HL-60/S4 (cell line): ENCODE measurements around the gene ARHGAP15.

Experiments
- in situ Hi-C: fragments of 300-500 bp; cut with MboI; formaldehyde crosslinking; loops from 2 replicates; pipeline ENCODE4 v1.14.3; 2022; ENCODE audit warnings: low sequenced_read_pairs

Gene ARHGAP15

DNA sequence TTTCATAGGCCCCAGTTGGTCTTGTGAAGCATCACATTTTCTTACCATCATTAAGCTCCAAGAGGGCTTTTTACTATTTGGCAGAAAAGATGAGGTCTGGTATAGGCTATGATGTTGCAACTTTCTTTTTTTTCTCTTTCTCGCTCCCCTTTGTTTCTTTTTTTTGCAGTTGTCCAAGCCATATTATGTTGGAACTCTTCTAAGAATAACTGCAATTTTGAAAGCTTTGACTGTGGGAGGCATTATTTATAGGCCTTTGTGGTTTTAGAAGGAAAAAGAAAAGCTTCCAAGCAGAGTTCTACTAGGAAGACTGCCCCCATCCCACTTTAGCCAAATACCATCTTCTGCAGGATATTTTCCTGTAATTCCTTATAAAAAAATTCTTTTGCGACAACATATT, 571.6 kb downstream of the ARHGAP15 start:
- in situ Hi-C loops, result no loop called here

DNA sequence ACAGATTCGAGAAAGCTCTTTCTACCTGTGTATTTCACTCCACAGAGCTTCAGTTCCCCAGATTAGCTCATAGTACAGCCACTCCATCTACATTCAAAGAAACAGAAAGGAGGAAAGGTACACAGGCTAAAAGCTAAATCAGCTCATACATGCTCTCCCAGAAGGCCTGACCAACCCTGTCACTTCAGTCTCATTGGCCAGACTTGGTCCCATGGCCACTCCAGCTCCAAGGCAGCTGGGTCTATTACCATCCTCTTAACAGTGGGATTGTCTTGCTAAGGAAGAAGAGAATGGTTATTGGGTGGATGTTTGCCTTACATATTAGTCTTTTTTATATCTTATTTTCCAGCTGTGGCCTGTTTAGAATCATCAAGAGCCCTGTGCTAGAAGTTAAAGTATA, 572.6 kb downstream of the ARHGAP15 start:
- in situ Hi-C loops, result no loop called here

DNA sequence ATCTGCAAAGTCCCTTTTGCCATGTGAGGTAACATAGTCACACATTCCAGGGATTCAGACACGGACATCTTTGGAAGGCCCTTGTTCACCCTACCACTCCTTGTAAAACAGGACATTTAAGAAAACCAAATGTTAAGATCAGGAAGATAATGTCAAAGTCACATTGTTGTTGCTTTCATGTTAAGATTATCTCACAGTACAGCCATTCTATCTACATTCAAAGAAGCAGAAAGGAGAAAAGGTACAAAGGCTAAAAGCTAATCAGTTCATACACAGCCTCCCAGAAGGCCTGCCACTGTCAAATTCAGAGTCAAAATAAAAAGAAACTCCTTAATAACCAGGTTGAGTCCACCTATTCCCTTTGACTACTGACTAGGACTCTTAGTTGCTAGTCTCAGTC, 573.7 kb downstream of the ARHGAP15 start:
- in situ Hi-C loops, result no loop called here

DNA sequence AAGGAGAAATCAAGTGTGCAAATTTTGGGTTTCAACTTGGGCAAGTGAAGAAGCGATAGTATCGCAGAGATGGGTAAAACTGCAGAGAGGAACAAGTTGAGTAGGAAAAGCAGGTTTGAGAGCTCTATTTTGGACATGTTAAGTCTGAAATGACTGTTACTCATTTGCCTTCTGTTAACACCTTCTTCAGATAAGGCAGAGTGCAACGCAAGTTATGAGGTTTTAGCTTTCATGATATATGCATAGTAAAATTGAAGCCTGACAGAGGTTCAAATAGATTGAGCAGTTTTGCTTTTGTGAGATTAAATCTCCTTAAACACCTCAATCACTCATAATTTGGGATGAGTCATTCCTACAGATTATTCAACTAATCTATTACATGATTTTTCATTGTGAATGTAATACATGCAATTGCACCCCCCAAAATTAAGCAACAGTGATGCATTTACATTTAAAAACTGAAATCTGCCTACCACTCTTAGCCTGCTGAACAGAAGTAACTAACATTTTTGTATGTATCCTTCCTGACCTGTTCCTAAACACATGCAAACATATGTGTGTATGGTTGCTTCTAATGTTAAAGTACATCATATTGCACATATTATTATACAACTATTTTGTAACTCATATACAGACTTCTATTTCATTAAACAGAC, 575.4 kb downstream of the ARHGAP15 start:
- in situ Hi-C loops, result no loop called here

DNA sequence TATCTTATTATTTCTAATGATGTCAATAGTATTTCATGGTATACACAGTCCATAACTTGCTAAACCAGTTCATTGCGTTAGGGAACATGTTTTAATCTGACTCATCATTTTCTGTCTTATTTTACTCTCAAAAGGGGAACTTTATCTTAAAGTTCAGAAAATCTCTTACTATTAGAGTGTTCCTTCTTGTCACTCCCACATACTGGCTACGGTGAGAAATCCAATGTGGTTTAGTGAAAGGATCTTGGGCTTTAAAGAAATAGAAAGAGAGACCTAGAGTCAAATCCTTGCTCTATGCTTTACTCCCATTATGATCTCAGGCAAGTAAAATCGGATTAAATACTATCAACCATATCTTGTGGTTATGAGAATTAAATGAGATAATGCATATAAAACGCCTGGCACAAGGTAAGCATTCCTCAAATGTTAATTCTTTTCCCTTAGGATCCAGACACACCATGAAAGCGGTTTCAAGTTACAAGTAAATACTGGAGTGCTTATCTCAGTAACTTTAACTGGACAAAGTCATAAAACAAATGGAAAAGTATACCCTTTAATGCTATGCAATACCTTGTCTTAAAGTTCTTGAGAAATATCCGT, 576.0 kb downstream of the ARHGAP15 start:
- in situ Hi-C loops, result no loop called here

DNA sequence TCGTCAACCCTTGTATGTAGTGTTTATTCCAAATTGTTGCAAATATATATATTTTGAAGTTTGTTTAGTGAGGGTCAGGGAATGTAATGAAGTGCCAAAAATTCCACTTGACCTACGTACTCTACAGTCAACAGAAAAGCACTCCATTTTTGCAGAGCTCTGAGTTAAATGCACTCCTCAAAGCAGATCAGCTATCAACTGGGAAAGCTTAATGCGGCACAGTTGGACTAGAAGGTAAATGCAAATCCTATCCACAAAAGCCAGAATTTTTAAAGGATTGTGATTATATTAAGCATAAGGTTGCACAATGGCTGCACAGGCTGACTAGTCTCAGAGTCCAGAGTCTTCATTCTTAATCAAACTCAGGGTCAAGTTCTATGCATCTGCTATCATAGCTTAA, 577.1 kb downstream of the ARHGAP15 start:
- in situ Hi-C loops, result no loop called here

DNA sequence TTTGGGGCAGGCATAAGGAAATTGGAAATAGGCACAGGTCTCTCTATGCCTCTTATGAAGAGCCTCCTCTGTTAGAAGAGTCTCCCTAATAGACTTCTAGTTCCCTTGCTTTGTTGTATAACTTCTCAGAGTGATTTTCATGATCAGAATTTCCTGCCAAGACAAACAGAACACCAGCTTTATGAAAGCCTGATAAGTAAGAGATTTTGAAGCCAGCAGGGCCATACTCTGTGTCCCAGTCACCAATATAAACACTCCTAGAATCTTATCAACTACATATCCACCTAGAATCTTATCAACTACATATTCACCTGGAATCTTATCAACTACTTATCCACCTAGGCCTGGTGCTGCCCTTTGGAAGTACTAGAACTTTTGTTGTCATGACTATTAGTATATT, 579.5 kb downstream of the ARHGAP15 start:
- in situ Hi-C loops, result no loop called here

DNA sequence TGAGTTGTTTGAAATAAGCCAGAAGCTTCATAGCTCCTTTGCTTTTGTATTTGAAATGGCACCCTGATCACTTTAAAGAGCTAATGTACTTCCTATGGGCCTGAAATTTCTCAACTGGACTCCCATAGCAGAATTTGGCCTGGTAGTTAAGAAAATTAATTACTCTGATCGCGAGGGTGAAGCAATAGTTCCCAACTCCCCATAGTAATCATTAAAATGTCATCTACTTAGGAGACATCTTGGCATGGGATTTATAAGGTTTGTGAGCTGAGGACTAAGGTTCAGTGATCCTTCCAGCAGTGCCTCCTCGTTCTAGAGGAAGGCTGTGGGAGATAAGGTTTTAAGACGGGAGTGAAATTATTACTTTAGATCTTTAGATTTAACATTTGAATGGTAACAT, 581.0 kb downstream of the ARHGAP15 start:
- in situ Hi-C loops, result no loop called here

DNA sequence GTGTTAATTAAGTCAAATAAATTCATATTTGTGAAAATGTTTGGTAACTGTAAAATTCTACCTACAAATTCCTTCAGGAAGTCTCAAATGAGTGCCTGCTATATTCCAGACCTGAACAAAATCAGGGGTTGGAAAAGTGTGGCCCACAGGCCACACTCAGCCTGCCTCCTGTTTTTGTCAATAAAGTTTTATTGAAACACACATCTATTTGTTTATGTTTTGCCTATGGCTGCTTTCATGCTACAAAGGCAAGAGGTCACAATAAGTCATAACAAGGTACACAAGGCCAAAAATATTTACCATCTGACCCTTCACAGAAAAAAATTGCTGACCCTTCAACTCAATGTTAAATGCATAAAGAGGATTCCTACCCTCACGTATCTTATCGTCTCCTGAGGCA, 581.7 kb downstream of the ARHGAP15 start:
- in situ Hi-C loops, result no loop called here

DNA sequence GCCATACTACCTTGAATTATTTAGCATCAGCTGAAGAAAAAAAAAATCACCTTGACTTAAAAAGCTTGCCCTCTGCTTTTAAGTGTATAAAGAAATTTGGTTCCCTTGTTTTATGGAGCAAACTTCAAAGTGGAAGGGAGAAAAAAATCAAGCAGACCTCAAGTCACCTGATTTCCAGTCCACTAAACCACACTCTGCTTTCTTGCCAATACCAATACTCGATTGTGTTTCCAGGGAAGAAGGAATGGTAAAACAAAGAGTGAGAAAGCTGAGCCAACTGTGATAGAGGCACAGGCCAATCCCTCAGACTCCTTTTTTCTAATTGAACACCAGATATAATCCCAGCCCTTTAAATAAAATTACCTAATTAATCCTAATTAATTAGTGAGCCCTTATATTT, 587.3 kb downstream of the ARHGAP15 start:
- in situ Hi-C loops, result no loop called here

DNA sequence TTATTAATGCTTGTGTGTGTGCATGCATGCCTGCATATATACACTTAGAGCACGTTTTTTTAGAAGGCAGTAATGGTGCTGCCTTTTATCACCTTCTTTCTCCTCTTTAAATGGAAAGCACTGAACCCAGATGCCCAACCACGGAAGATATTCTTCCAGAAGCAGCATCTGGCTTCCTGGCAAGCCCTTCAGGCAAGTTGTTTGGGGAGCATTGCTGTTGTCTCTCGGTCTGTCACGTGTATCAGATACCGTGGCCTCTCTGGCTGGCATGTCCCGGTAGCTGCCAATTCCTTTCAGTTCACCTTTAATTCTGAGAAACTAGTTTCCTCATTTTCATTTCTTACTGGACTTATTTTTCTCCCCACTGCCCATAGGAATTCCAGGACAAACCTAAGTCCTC, 587.8 kb downstream of the ARHGAP15 start:
- in situ Hi-C loops, result no loop called here

DNA sequence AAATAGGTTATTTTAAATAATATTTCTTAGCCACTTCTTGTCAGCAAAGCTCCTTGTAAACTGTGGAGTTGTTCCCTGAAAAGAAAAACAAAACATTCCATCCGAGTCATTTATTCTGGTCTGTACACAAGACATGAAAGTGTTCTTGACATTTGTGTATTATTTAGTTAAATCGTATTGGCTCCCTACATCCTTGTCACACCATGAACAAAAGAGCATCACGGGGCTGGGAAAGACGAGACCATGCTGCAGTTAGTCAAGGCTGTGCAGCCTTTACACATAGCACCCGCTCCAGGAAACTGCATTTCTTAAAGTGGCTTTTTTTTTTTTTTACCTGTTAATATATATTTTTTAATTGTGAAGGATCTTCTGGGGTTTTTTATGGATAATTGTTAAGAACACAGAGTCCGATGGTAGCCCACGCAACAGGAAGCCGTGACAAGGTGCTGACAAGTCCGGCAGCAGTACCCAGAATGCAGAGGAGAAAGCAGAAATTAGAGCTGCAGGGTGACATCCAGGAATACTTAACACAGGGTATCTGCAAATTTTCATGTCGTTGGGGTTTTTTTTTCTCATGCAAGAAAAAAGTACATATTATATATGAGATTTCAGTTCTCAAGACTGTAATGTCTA, 588.4 kb downstream of the ARHGAP15 start:
- in situ Hi-C loops, result no loop called here

DNA sequence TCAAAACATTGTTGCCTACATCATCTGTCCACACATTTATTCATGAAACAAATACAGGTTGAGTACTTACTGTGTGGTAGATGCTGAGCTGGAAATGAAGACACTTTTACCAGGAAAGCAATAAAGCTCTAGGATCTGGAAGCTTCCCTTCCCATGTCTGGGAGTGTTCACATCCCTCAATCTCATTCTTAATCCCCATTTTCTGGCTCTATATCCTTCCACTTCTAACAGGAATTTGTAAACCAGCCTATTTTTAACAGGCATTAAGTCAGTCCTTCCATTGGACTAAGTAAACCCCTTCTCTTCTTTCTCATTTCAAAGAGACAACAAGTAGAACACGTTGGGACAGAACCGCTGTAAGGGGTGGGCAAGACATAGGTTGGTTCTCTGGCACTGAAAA, 589.5 kb downstream of the ARHGAP15 start:
- in situ Hi-C loops, result no loop called here

DNA sequence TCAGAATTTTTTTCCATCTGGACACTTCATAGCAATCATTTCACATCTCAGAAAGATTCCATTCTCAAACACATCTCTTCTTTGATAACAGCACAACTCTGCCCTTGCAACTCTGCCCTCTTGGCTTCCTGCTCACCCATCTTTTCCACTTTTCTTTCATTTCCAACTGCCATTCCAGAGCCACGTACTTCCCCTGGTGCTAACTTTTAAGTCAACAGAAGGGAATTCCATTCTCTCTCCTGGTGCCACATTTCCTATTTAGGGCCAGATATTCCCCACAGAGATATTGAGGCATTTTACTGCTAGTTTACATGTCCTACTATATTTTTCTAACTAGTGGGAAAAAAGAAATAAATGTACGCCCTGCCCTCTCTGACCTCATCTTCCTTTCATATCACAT, 590.2 kb downstream of the ARHGAP15 start:
- in situ Hi-C loops, result no loop called here

DNA sequence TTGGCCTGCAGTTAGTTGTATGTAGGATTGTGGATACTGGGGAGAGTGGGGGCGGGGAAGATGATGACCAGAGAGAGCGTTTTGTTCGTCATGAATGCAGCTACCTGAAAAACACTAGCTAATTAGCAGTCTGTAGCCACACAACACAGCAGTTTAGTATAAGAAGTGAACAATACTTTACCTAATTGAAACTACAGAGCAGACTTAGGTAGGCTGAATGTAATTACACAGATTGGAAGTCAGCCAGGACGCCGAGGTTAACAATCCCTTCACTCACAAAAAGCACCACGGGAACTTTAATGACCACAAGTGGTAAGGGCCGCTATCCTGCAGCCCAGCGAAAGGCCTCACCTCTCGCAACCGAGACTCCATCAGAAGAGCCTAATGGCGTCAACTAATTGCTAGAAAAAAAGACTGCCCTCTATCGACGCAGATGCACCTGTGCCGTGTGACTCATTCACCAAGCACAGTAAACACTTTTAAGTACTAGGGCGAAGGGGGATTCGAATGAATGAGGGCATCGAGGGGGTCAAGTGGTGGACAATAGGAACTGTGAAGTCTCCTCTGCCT, 591.0 kb downstream of the ARHGAP15 start:
- in situ Hi-C loops, result no loop called here

DNA sequence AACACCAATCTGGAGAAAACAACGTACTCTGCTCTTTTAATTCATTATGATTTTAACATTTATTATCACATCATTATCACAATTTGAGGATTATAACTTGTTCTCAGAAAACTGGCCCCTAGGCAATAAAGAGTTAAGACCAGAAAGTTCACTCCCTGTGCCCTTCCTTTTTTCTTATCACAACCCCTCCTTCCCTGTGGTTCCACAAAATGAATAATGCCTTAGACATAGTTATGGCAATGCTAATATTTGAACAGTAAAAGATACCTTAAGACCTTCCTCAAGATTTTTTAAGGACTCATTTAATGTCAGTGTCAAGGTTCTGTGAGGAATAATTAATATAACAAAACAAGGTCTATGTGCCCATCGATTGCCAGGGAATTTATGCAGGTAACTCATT, 596.2 kb downstream of the ARHGAP15 start:
- in situ Hi-C loops, result no loop called here

DNA sequence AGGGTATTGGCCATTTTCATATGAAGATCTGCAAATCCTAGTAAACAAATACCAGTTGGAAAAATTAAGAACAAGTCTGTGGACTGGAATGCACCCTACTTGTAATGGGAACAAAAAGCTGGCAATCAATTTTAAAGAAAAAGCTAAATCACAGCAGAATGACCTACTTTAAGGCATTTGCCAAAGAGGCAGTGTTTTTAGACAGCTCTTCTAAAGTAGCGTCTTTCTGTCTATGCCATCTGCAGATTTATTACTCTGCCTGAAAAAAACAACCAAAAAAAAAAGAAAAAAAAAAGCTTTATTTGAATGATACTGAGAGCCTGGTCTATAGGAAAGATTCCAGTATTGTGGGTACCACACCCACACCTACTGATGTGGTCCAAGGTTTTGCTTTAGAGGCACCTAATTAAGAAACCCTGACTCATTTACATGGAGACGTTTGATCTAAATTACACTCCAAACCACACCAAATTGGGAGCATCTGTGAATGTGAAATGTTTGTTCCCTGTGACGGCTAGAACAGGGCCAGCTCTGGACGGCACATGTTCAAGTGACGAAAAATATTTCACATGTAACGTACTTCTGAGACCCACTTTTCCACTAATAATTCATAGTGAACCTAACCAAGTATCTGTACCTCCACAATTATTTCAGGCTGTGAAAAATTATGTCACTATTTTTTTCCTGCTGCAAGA, 597.1 kb downstream of the ARHGAP15 start:
- in situ Hi-C loops, result no loop called here

DNA sequence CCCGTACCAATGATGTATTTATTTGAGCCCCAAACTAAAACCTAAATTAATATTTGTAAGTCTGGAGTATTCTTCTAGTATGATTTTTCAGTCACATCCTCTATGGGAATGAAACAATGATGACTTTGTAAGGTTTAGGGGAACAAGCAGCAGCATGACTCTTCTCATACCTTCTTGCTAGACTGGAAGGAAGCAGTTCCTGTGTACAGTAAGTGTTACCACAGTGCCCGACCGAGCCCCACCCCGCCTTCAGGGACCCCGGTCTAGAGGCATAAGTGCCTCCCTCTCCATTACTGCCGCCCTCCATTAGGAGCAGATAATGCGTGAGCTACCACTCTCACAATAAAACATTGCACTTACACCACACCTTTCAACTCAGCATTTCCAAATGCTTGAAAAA, 599.3 kb downstream of the ARHGAP15 start:
- in situ Hi-C loops, result no loop called here

DNA sequence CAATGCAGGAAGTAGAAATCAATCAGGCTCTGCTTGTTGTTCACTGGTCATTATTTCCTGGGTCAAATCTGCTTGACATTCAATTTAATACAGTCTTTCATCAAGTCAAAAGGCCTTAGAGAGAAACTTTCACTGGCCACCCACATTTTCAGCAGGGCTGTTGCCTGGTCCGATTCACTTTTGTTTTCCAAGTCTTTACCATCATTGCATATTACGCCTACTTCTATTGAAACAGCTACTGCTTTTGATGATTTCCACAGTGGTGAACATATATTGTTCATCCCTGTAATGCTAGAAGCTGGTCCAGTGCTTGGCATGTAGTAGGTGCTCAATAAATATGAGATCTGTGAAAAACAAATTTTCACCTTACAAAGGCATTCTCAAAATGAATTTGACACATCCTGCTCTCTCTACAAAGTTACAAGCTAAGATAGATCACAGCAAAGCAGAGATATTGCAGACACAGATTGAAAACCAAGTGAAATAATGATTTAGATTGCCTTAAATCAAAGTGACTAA, 600.1 kb downstream of the ARHGAP15 start:
- in situ Hi-C loops, result no loop called here

DNA sequence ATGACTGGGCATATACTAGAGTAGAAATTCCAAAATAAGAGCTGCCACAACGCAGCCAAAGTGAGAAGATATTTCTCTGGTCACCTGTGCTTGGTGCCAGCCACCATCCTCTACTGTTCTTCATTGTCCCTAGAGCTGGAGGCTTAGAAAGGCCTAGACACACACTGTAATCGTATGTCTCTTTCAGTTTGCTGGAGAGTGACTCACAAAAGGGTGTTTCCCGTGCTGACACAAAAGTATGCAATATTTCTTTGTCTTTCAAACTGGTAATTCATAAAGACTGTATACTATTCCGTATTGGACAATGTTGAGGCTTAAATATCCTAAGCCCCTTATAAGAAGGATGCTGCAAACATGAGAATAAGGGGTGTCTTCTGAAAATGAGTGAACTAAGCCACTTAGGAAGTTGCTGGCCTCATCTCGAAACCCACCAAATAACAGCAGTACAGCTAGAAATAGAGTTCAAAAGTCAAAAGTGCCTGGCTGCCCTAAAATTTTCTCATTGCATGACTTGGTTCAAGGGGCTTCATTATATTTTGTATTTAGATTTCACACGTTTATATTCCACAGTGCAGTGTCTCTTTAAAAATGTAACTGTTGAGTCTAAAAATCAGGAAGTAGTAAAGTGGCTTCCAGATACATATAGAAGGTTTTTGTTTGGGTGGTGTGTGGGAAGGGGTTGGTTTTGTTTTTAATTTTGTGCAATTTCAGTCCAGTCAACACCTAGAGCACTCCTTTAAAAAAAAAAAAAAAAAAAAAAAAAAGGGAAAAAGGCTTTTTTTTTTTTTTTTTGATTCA, 601.1 kb downstream of the ARHGAP15 start:
- in situ Hi-C loops, result no loop called here

DNA sequence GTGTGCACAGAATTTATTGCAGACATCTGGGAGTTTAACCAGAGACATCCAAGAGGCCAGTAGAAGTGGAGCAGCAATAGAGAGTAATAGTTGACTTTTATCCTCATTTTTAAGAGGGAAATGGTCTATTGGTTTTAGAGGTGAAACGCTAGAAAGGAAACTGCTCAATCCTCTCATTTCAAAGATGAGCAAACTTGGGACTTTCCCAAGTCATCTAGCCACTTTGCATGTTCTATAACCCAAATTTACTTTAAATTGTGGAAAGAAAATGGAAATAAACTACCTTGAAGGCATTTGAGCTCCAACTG, 601.7 kb downstream of the ARHGAP15 start:
- in situ Hi-C loops, result no loop called here
